Pancreas (tissue), 10 donors: ENCODE data around the gene NUP93. TPM values are rescaled to one million over a fixed set of nuclear protein-coding genes. Genes with fewer than 3 reads are reported as not detected.

ENCODE experiments used
- ATAC-seq, 4 donors: fragments of 200-7000 bp; cut with Tn5 transposase; one replicate each; pipeline versions ENCODE4 v1.8.0 to v1.9.1; 2020; ENCODE audit warnings: mild to moderate bottlenecking in 4 of 4, moderate library complexity in 4 of 4
- DNase-seq, 6 donors: peaks; one replicate each; pipeline ENCODE4 v3.0.0-alpha.2; 2020
- FAIRE-seq: peaks from 2 replicates; lab custom pipeline; 2012; peaks lifted over from hg19 to GRCh38; lab: Jason Lieb, UNC
- H3K27ac ChIP-seq, 4 donors: fragments of 200-600 bp; sonication (generic); 1 replicate in 3 of 4; 2 replicates in 1 of 4; pipeline versions ENCODE4 v1.5.0 to v1.8.0; 2020
- H3K27me3 ChIP-seq, 4 donors: fragments of 200-600 bp; one replicate each; pipeline ENCODE4 v1.8.0; 2021
- H3K36me3 ChIP-seq, 3 donors: fragments of 200-600 bp; sonication (generic) in 1 of 3; one replicate each; pipeline versions ENCODE4 v1.5.0 to v1.8.0; 2020 to 2021
- H3K4me1 ChIP-seq, 3 donors: fragments of 200-600 bp; one replicate each; pipeline ENCODE4 v1.8.0; 2021
- H3K4me3 ChIP-seq, 4 donors: fragments of 200-600 bp; sonication (generic) in 2 of 4; one replicate each; pipeline versions ENCODE4 v1.5.0 to v1.8.0; 2020 to 2021
- H3K9me3 ChIP-seq, 4 donors: fragments of 200-600 bp; one replicate each; pipeline ENCODE4 v1.8.0; 2021
- WGBS, 2 donors: extraction: QIAGEN DNeasy Blood & Tissue Kit; methylation state at CpG; one replicate each; pipeline ENCODE4 v1.1.7; 2013; 5-methylcytosine and 5-hydroxymethylcytosine counted together
- intact Hi-C, 3 donors: fragments of 100-400 bp; cut with DNase I; formaldehyde crosslinking; loops; one replicate each; pipeline versions ENCODE4 v1.11.1 to v1.14.2; 2022
- polyA plus RNA-seq, 2 donors: library from polyadenylated mRNA; stranded (reverse); fragments of 200-250 nt; gene quantifications; one replicate each; pipeline ENCODE4 v1.2.3, GENCODE V29; 2013
- total RNA-seq, 6 donors: library from RNA; stranded (reverse); fragmentation: NEBNext Ultra II Directional in 4 of 6; extraction: Animal tissue kit (Norgen Biotek cat#: 25700) in 4 of 6; gene quantifications; one replicate each; pipeline versions ENCODE4 v1.2.1 to v1.2.4, GENCODE V29; 2021 to 2023
- TF ChIP-seq, protein P1 (sequence below), 4 donors: fragments of 200-600 bp; sonication (generic) in 3 of 4; IDR thresholded peaks; one replicate each; pipeline versions ENCODE4 v1.5.0 to v1.8.0; 2021; ENCODE audit warnings: antibody characterized with exemption in 4 of 4
- donor health status: healthy with polysubstance abuse.
- donor health status: DM: no; HTN: no; CAD: no; lungs with moderate emphysema.
- donor health status: DM: no; HTN: no; CAD: no.
- donor health status: control.
- donor health status: control.
- donor health status: Bipolar disorder and iron deficiency.
- donor health status: DM: yes; HTN: yes; CAD: no.
- donor health status: DM: no; HTN: no; CAD: no.
- donor health status: DM: no; HTN: no; CAD: no.
- donor health status: DM: yes; HTN: yes; CAD: no.

The NUP93 gene
- total and polyA plus RNA-seq, 8 donors = 13.1 to 31.4 (median 21.2) TPM

DNA sequence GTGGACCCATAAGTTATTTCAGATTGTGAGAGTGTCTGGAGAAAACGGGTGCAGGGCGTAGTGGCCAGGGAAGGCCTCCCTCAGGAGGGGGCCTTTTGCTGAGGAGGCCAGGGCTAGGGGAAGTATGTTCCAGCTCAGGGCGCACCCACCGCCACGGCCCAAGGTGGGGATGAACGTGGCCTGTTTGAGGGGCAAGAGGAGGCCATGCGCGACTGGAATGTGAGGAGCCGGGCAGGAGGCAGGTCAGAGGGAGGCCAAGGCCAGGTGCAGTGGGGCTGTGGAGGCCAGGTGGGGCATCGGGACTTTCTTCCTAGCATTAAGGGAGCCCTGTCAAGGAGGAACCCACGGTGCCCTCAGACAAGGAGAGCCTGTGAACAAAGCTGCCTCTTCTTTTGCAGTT, 161.8 kb downstream of the NUP93 start:
- DNase-seq (no peak), FAIRE-seq (no peak), ATAC-seq (no peak)
- TF ChIP-seq, protein P1, sequence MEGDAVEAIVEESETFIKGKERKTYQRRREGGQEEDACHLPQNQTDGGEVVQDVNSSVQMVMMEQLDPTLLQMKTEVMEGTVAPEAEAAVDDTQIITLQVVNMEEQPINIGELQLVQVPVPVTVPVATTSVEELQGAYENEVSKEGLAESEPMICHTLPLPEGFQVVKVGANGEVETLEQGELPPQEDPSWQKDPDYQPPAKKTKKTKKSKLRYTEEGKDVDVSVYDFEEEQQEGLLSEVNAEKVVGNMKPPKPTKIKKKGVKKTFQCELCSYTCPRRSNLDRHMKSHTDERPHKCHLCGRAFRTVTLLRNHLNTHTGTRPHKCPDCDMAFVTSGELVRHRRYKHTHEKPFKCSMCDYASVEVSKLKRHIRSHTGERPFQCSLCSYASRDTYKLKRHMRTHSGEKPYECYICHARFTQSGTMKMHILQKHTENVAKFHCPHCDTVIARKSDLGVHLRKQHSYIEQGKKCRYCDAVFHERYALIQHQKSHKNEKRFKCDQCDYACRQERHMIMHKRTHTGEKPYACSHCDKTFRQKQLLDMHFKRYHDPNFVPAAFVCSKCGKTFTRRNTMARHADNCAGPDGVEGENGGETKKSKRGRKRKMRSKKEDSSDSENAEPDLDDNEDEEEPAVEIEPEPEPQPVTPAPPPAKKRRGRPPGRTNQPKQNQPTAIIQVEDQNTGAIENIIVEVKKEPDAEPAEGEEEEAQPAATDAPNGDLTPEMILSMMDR (IDR thresholded peaks at IDR 0.05) = no peak
- H3K27me3 ChIP-seq = no peaks in the 10 kb centered on the region
- peaks cover 0 to 9% (median 6%) of the 10 kb centered on the region in 3 donors for H3K4me1 ChIP-seq
- no peak overlapping the region for H3K27ac ChIP-seq
- no peak overlapping the region for H3K4me3 ChIP-seq
- WGBS, 2 donors = 71 to 73% methylated on average over 11 of the region's 11 CpGs
- H3K36me3 ChIP-seq = no peaks in the 10 kb centered on the region
- intact Hi-C loops = no loop called here
- no peaks in the 10 kb centered on the region for H3K9me3 ChIP-seq

DNA sequence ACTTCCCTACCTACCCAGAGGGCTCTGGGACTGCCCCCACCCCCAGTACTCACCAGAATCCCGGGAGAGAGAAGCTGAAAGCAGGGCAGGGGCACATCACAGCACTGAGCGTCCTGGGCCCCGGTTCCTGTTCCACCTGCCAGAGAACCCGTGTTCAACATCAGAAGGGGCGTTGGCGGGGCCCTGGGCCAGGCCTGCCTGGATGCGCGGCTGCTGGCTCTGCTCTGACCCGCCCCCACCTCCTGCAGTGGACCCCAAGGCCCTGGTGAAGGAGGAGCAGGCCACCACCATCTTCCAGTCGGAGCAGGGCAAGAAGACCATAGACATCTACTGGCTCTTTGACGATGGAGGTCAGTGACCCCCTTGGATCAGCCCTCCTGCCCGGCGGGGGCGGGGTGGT, 162.8 kb downstream of the NUP93 start:
- H3K27me3 ChIP-seq = no peaks in the 10 kb centered on the region
- TF ChIP-seq, protein P1 (IDR thresholded peaks at IDR 0.05) = no peak
- ATAC-seq = no peak
- 87 to 95% methylated on average over 14 of the region's 14 CpGs for WGBS, 2 donors
- H3K9me3 ChIP-seq = no peaks in the 10 kb centered on the region
- DNase-seq = no peak
- H3K36me3 ChIP-seq = no peaks in the 10 kb centered on the region
- H3K4me3 ChIP-seq = no peak overlapping the region
- intact Hi-C loops = no loop called here
- no peak for FAIRE-seq
- peaks cover under 1 to 14% (median 9%) of the 10 kb centered on the region in 3 donors for H3K4me1 ChIP-seq
- no peak overlapping the region for H3K27ac ChIP-seq

DNA sequence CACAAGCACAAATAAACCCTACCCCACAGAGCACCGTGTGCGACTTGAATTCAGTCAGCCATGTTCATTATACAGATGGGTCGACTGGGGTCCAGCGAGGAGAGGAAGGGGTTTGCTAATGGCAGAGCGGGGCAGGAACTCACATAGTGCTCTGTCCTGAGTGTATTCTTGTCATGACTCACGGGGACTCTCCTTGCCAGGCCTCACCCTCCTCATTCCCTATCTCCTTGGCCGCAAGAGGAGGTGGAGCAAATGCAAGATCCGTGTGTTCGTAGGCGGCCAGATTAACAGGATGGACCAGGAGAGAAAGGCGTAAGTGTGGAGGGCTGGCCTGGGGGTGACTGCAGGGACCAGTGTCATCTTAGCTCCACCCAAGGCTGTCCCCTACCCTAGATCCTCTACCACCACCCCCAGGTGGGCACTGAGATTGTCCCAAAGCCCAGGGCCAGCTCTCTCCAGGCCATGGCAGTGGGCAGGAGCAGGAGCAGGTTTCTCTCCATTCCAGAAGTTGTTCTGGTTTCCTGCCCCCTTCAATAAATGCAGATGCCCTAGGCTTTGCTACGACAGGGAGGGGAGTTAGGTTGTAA, 164.5 kb downstream of the NUP93 start:
- Histone ChIP-seq H3K27ac (no peak overlapping the region), H3K4me1 (peaks cover 7 to 22% (median 16%) of the 10 kb centered on the region in 3 donors), H3K36me3 (no peaks in the 10 kb centered on the region), H3K4me3 (no peak overlapping the region), H3K27me3 (no peaks in the 10 kb centered on the region), H3K9me3 (no peaks in the 10 kb centered on the region)
- TF ChIP-seq, protein P1 (IDR thresholded peaks at IDR 0.05) = no peak
- ATAC-seq (no peak), DNase-seq (no peak), FAIRE-seq (no peak)
- intact Hi-C loops = no loop called here
- WGBS, 2 donors = 77 to 91% methylated on average over 12 of the region's 12 CpGs

DNA sequence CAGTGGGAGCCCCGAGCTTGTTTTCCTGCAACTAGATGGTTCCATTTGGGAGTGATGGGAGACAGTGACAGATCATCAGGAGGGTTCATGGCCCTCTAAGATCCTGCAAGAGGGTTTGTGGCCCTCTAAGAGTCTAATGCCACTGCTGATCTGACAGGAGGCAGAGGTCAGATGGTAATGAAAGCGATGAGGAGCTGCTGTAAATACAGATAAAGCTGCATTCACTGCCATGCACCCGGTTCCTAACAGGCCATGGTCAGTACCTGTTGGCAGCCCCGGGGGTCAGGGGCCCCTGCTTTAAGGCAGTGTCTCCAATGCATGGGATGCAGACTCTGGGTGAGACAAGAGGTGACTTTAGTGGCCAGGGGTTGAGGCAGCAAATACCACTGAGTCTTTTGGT, 165.9 kb downstream of the NUP93 start:
- 44 to 52% methylated on average over 4 of the region's 4 CpGs for WGBS, 2 donors
- H3K36me3 ChIP-seq = no peaks in the 10 kb centered on the region
- TF ChIP-seq, protein P1 (IDR thresholded peaks at IDR 0.05) = no peak
- intact Hi-C loops = no loop called here
- no peak overlapping the region for H3K4me3 ChIP-seq
- no peak for FAIRE-seq
- no peak overlapping the region for H3K27ac ChIP-seq
- peaks cover 7 to 22% (median 16%) of the 10 kb centered on the region in 3 donors for H3K4me1 ChIP-seq
- no peak for ATAC-seq
- DNase-seq = no peak
- H3K27me3 ChIP-seq = no peaks in the 10 kb centered on the region
- no peaks in the 10 kb centered on the region for H3K9me3 ChIP-seq

DNA sequence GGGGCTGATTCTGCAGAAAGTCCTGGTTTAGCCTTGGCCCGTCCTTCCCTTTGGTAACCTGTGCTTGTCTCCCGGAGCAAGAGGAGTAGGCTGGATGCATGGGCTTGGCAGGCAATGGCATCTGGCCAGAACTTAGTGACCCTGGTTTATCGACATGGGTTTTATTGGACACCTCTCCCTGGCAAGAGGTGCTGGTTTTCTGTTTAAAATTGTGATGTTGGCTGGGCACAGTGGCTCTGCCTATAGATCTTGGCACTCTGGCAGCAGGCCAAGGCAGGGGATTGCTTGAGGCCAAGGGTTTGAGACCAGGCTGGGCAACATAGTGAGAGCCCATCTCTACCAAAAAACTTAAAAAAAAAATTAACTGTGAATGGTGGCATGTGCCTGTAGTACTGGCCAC, 166.3 kb downstream of the NUP93 start:
- Histone ChIP-seq H3K9me3 (no peaks in the 10 kb centered on the region), H3K4me3 (no peak overlapping the region), H3K27me3 (no peaks in the 10 kb centered on the region), H3K27ac (peak overlapping the region in 2 of 4 donors; percentile 64 to 71), H3K36me3 (no peaks in the 10 kb centered on the region), H3K4me1 (peaks cover 7 to 22% (median 16%) of the 10 kb centered on the region in 3 donors)
- peak in 2 of 4 donors; percentile 4 to 16 for ATAC-seq
- TF ChIP-seq, protein P1 (IDR thresholded peaks at IDR 0.05) = no peak
- no peak for FAIRE-seq
- intact Hi-C loops = no loop called here
- WGBS, 2 donors = 7 to 24% methylated on average over 3 of the region's 3 CpGs
- DNase-seq = peak in 4 of 6 donors; percentile 38 to 71 (median 52)
